H1 (cell line): Measurements from ENCODE around the gene CBFA2T2. TPM values are rescaled to one million over a fixed set of nuclear protein-coding genes. Genes with fewer than 3 reads are reported as not detected.

Source experiments
- CHD2 ChIP-seq: IDR thresholded peaks from 2 replicates; pipeline ENCODE4 v1.6.1; 2012; ENCODE audit warnings: low read length, improper control_type of control experiment
- EP300 ChIP-seq, 2 experiments: IDR thresholded peaks; 1 replicate in 1 of 2; 2 replicates in 1 of 2; pipeline ENCODE4 v1.6.1; 2011 to 2012; ENCODE audit warnings: low read depth in 2 of 2, low read length in 2 of 2, mild to moderate bottlenecking in 2 of 2, borderline replicate concordance in 1 of 2, inconsistent platforms in 1 of 2, moderate library complexity in 1 of 2
- RFX5 ChIP-seq: IDR thresholded peaks from 2 replicates; pipeline ENCODE4 v1.6.1; 2011; ENCODE audit warnings: low read depth, low read length, improper control_type of control experiment, borderline replicate concordance
- TAF1 ChIP-seq: IDR thresholded peaks from 2 replicates; pipeline ENCODE4 v1.6.1; 2011; ENCODE audit warnings: mild to moderate bottlenecking, low read depth, low read length
- TBP ChIP-seq: IDR thresholded peaks from 2 replicates; pipeline ENCODE4 v1.6.1; 2011; ENCODE audit warnings: low read depth, low read length, improper control_type of control experiment
- polyA plus RNA-seq, 7 experiments: library from polyadenylated mRNA; depleted of rRNA in 3 of 7; stranded (reverse) in 5 of 7; unstranded in 2 of 7; fragments of >200 nt in 5 of 7; fragments of 200-250 nt in 2 of 7; gene quantifications; 1 replicate in 5 of 7; 2 replicates in 1 of 7; 4 replicates in 1 of 7; pipeline versions ENCODE4 v1.2.1 to v1.2.3, GENCODE V29; 2011 to 2013; ENCODE audit warnings: missing spikeins in 2 of 7, mixed read lengths in 2 of 7
- total RNA-seq: library from RNA; stranded (reverse); fragmentation: NEBNext Ultra II Directional; extraction: Animal tissue kit (Norgen Biotek cat#: 25700); gene quantifications from 2 replicates; pipeline ENCODE4 v1.2.1, GENCODE V29; 2021
- TF ChIP-seq, protein P1 (sequence below): fragments of 300-600 bp; sonication (generic); IDR thresholded peaks from 2 replicates; pipeline ENCODE4 v1.7.1; 2012; ENCODE audit warnings: low read length, moderate library complexity, mild to moderate bottlenecking, inconsistent platforms; ENCODE audit not compliant: insufficient replicate concordance
- TF ChIP-seq, protein P2 (sequence below), 3 experiments: IDR thresholded peaks; 1 replicate in 2 of 3; 2 replicates in 1 of 3; pipeline versions ENCODE4 v1.5.1 to v1.6.1; 2011; ENCODE audit warnings: low read length in 3 of 3, mild to moderate bottlenecking in 3 of 3, inconsistent platforms in 2 of 3, low read depth in 1 of 3, moderate library complexity in 1 of 3; ENCODE audit not compliant: insufficient read depth in 1 of 3; ENCODE audit errors: control extremely low read depth in 1 of 3

Gene CBFA2T2
- total and polyA plus RNA-seq, 2 of the 8 experiments (the other 6 are each of a cell fraction or from before 2014, with no cell fraction given): 11.6 to 12.9 TPM

DNA sequence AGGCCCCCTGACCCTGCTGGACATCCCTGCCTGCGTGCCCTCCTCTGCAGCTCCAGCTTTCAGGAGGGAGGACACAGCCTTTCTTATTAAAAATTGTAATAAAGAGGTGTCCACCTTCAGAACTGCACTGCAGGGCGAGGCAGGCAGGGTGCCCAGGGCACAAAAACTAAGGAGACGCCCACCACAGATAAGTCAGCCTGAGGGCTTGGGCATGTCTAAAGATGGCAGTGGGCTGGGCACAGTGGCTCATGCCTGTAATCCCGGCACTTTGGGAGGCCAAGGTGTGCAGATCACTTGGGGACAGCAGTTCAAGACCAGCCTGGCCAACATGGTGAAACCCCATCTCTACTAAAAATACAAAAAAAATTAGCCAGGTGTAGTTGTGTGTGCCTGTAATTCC is 165.3 kb downstream of the CBFA2T2 start (continued):
- TF ChIP-seq, protein P1, sequence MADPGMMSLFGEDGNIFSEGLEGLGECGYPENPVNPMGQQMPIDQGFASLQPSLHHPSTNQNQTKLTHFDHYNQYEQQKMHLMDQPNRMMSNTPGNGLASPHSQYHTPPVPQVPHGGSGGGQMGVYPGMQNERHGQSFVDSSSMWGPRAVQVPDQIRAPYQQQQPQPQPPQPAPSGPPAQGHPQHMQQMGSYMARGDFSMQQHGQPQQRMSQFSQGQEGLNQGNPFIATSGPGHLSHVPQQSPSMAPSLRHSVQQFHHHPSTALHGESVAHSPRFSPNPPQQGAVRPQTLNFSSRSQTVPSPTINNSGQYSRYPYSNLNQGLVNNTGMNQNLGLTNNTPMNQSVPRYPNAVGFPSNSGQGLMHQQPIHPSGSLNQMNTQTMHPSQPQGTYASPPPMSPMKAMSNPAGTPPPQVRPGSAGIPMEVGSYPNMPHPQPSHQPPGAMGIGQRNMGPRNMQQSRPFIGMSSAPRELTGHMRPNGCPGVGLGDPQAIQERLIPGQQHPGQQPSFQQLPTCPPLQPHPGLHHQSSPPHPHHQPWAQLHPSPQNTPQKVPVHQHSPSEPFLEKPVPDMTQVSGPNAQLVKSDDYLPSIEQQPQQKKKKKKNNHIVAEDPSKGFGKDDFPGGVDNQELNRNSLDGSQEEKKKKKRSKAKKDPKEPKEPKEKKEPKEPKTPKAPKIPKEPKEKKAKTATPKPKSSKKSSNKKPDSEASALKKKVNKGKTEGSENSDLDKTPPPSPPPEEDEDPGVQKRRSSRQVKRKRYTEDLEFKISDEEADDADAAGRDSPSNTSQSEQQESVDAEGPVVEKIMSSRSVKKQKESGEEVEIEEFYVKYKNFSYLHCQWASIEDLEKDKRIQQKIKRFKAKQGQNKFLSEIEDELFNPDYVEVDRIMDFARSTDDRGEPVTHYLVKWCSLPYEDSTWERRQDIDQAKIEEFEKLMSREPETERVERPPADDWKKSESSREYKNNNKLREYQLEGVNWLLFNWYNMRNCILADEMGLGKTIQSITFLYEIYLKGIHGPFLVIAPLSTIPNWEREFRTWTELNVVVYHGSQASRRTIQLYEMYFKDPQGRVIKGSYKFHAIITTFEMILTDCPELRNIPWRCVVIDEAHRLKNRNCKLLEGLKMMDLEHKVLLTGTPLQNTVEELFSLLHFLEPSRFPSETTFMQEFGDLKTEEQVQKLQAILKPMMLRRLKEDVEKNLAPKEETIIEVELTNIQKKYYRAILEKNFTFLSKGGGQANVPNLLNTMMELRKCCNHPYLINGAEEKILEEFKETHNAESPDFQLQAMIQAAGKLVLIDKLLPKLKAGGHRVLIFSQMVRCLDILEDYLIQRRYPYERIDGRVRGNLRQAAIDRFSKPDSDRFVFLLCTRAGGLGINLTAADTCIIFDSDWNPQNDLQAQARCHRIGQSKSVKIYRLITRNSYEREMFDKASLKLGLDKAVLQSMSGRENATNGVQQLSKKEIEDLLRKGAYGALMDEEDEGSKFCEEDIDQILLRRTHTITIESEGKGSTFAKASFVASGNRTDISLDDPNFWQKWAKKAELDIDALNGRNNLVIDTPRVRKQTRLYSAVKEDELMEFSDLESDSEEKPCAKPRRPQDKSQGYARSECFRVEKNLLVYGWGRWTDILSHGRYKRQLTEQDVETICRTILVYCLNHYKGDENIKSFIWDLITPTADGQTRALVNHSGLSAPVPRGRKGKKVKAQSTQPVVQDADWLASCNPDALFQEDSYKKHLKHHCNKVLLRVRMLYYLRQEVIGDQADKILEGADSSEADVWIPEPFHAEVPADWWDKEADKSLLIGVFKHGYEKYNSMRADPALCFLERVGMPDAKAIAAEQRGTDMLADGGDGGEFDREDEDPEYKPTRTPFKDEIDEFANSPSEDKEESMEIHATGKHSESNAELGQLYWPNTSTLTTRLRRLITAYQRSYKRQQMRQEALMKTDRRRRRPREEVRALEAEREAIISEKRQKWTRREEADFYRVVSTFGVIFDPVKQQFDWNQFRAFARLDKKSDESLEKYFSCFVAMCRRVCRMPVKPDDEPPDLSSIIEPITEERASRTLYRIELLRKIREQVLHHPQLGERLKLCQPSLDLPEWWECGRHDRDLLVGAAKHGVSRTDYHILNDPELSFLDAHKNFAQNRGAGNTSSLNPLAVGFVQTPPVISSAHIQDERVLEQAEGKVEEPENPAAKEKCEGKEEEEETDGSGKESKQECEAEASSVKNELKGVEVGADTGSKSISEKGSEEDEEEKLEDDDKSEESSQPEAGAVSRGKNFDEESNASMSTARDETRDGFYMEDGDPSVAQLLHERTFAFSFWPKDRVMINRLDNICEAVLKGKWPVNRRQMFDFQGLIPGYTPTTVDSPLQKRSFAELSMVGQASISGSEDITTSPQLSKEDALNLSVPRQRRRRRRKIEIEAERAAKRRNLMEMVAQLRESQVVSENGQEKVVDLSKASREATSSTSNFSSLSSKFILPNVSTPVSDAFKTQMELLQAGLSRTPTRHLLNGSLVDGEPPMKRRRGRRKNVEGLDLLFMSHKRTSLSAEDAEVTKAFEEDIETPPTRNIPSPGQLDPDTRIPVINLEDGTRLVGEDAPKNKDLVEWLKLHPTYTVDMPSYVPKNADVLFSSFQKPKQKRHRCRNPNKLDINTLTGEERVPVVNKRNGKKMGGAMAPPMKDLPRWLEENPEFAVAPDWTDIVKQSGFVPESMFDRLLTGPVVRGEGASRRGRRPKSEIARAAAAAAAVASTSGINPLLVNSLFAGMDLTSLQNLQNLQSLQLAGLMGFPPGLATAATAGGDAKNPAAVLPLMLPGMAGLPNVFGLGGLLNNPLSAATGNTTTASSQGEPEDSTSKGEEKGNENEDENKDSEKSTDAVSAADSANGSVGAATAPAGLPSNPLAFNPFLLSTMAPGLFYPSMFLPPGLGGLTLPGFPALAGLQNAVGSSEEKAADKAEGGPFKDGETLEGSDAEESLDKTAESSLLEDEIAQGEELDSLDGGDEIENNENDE: no peak
- TF ChIP-seq TAF1 (no peak), RFX5 (no peak), EP300 (IDR thresholded peaks at IDR 0.05; ENCODE audit: borderline replicate concordance in 1 of 2, low read depth in 2 of 2, low read length in 2 of 2) (no peak), CHD2 (no peak), TBP (no peak)
- TF ChIP-seq, protein P2, sequence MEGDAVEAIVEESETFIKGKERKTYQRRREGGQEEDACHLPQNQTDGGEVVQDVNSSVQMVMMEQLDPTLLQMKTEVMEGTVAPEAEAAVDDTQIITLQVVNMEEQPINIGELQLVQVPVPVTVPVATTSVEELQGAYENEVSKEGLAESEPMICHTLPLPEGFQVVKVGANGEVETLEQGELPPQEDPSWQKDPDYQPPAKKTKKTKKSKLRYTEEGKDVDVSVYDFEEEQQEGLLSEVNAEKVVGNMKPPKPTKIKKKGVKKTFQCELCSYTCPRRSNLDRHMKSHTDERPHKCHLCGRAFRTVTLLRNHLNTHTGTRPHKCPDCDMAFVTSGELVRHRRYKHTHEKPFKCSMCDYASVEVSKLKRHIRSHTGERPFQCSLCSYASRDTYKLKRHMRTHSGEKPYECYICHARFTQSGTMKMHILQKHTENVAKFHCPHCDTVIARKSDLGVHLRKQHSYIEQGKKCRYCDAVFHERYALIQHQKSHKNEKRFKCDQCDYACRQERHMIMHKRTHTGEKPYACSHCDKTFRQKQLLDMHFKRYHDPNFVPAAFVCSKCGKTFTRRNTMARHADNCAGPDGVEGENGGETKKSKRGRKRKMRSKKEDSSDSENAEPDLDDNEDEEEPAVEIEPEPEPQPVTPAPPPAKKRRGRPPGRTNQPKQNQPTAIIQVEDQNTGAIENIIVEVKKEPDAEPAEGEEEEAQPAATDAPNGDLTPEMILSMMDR (IDR thresholded peaks at IDR 0.05; ENCODE audit: control extremely low read depth in 1 of 3, insufficient read depth in 1 of 3, low read depth in 1 of 3, low read length in 3 of 3): no peak
